T1000 (cell line): ENCODE measurements around the gene FFAR4.
A peak's percentile ranks its signal among the peaks of the same experiment; 100 is the strongest.

Experiments
- DNase-seq: peaks from one replicate; lab custom pipeline; 2025; ENCODE audit warnings: mixed read lengths; lab: John Stamatoyannopoulos, UW

FFAR4 gene

DNA sequence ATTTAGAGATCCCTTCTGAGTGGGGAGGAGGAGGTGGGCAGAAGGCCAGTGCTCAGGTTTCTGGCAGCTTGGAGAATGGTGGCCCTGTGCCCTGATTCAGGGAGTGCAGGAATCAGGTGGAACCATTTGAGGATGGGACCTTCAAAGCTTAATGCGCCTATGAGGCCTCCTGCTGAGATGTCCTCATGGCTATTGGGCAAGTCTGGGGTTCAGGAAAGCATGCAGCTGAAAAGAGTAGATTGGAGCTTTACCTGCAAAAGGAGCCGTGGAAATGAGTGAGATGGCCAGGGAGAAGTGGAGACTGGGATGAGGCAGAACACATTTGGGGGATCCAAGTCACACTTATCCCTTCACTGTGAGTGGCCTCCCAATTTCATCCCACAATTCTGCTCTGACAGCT, 6.1 kb downstream of the FFAR4 start:
- DNase-seq: no peak

DNA sequence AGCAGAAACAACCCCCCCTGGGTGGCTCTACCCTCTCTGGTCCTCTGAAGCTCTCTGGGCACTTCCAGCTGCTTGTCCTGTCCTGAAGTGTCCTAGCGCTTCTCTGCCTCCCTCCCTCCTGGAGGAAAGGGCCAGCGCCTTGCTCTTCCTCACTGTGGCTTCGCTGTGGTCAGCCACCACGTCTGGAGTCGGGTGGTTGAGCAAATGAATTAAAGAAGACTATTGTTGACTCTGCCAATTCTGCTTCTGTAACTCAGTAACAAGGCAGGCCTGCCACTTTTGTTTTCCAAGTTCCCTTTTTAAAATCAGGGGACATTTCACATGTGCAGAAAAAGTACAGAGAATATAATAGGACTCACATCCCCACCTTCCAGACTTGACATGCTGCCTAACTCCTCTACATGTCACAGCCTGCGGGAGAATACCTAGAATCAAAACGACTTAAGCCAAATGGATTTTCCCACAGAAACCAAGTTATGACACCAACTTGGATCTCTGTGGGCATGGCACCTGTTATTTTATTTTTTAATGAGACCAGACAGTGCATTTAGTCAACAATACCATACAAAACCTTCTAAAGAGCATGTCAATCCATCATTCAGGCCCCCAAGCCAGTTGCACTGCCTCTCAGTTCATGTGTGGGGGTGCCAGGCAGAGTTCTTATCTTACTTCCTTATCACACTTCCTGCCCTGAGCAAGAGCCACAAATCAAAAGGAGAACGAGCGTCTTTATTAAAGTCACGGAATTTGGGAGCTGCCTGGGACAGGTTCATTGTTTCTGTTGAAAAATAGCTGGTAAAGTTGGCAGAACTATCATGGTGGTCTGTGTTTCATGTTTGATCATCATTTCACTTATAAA, 6.8 kb downstream of the FFAR4 start:
- DNase-seq: no peak

DNA sequence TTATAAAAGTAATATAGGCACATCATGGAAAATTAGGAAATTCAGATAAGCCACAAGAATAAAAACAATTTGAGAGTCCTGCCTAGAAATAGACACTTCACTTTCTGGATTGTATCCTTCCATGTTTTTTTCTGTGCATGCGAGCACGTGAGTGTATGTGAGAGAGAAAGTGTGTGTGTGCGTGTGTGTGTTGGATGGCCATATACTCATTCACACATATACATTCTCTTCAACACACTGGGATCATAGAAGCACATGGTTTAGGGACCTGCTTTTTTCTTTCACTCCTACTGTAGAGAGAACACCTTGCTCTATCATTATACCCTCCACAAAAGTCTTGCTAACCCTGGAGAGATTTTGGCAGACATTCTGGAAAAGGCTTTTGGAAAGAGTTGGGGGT, 7.5 kb downstream of the FFAR4 start:
- DNase-seq: no peak

DNA sequence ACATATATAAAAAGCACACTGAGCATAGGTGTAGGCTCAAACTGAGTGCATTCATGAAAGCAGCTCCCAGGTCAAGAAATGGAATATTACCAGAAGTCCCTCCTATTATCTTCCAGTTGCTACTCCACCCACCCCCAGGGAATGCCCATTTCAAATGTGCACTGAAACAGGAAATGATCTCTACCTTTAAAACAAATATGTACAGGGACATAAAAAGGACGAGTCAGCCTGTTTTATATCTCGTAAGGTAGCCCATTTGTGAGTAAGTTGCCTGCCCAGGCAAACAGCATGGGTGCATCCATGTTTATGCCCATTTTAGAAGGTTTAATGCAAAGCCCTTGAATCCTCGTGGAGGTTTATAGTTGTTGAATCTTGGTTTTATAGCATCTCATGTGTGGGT, 10.4 kb downstream of the FFAR4 start:
- no peak for DNase-seq

DNA sequence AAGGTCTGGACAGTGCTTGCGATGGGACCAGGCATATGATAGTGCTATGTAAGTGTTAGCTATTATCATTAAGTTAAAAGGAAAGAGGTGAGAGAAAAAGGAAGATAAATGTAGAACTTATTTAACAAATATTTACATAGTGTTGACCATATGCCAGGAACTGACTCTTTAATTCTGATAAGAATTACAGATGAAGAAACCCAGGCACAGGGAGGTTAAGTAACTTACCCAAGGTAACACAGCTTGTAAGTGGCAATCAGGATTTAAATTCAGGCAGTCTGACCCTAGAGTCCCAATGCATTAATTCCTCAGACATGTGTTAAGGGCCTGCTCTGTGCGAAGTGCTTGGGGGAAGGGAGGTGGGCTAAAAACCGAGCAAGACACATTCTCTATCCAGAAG, 11.1 kb downstream of the FFAR4 start:
- no peak for DNase-seq

DNA sequence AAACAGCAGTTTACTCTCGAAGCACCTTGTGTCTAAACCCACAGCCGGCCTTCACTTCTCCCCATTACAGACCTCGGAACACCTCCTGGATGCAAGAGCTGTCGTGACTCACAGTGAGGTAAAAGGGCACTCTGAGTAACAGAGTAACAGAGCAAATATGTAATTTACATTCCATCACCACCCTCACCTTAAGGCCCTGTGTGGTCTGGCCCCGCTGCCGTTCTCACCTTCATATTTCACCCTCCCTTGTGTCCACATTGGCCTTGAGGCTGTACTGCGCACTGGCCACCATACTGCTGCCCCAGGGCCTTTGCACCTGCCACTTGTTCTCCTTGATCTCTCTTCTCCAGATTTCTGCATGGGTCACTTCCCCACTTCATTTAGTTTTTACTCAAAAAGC, 12.6 kb downstream of the FFAR4 start:
- DNase-seq: peak; percentile 15

DNA sequence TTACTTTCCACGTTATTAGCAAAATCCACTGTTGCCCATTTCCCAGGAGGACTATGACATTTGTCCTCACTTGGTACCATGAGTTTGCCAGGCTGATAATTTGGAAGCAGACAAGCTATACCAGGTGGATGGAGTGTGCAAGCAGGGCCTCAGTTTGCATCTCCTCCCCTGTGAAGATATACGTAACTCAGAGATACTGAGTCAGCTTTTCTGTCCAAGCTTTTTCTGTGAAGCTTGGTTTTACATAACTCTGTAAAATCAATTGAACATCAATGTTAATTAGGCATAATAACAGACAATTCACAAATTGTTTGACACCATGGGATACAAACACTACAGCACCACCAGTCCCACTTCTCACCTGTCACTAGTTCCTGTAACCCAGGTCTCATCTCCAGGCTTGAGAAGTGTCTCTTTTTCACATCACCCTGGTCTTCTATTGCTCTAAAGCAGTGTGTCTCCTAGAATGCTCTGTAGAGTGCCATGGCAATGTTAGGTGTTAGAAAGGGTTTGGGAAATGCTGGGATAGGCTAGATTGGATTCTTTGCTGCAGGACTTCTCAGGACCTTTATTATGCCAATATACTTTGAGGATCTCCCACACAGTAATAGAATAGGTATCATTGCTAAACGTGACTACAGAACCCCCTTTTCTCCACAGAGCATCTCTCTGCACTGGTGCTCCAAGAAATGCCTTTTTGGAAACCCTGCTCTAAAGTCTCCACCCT, 13.7 kb downstream of the FFAR4 start:
- DNase-seq: no peak

DNA sequence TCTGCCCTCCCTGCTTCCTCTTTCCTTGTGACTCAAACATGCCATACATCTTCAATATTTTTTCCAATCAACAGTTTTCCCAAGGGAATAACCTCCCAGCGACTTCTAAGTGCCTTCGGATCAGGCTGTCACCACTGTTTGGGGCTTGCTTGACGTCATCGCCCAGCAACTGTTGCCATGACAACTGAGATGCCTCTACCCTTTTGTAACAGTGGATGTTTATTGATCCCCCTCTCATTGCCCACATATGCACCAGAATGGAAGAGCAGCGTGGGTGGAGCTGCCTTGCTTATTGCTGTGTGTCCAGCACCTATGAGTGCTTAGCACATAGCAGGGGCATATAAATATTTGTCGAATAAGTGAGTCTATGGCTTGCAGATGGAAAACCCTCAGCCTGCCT, 14.4 kb downstream of the FFAR4 start:
- DNase-seq: peak; percentile 63

DNA sequence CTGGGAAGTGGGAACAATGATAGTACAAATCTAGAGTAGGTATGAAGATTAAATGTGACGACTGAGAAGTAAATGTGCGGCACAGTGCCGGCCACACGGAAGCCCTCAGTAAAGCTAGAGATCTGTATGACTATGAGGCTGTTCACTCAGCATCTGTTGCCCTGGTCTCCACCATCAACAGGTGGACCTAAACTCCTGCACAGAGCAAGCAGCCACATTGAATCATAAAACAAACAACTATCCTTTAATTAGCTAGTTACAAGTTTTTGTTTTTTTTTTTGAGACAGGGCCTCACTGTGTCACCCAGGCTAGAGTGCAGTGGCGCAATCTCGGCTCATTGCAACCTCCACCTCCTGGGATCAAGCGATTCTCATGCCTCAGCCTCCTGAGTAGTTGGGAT, 18.0 kb downstream of the FFAR4 start:
- DNase-seq: no peak

DNA sequence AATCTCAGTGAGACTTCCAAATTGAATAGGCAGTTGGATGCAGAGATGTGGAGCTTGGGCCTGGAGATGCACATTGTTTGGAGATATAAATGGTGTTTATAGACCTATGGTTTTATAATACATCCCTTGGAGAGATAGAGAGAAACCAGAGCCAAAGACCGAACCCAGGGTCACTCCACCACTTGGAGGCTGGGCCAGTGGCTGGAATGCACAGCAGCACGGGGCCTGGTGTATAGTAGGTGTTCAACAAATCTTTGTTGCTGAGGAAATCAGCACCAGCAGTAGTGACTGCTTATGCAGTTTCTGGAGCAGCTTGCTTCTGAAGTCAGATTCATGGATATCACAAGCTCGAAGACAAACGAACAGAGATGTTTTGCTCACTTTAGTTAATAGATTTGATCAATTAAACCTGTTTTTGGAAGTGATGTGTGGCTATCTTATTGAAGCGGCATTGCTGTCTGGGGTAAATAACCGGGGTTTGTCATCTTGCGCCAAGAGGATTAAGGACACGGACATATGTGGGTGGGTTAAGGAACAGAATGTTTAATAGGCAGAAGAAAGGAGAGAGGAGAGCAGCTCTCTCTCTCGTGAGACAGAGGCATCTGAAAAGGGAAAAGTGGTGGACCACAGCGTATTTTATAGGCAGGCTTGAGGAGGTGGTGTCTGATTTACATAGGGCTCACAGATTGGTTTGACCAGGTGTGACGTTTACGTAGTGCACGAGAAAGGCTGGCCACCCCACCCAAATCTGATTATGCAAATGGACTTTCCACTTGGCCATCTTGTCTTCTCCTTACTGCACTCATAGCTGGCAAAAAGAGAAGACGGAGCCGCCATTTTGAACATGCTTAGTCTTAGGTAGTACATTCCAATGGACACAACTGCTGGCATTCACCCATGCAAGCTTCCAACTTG, 23.4 kb downstream of the FFAR4 start:
- no peak for DNase-seq

DNA sequence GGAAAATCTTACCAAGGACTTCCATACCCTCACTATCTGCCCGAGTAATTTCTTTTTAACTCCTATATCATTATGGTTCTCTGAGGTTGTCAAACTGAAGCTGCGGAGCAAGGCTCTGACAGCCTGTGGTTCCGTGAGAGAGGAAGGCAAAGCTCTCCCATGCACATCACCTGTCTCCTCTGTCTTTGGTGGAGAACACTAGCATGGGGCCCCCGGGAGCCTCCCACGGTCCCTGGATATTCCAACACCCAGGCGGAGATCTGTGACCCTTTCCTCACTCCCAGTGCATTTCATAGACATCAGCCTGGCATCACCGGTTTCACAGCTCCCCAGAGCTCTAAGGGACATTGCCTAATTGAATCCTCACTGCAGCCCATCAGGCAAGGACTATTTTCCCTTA, 24.2 kb downstream of the FFAR4 start:
- no peak for DNase-seq

DNA sequence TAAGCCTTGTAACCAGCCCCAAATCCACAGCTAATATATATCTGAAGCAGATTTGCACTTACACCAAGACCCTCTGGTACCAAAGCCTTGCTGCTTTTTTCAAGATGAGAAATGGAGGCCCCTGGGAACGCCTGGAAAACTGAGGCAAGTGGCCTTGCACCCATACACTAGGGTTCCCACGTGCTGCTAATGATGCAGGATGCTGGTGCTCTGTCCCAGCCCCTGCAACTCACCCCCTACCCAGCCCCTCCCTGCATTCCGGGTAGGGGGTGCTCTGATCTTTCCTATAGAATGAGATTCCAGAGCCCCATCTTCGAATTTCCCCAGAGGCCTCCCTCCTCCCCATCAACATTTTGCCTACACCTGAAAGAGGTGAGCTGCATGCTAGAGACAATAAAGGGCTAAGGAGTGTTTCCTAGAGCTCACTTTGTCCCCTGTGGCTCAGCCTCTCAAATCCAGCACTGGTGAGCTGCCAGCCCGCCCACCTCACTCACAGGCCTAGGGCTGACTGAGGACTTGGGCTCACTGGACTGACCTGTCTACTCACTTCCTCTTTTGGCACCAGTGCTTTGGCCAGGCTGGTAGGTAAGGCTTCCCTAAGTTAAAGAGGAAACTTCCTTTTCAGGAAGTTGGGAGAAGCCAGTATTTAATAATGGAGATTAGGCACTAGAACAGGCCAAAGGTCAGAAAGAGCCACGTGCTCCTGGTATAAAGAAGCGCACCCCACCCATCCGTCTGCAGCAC, 24.8 kb downstream of the FFAR4 start:
- no peak for DNase-seq

DNA sequence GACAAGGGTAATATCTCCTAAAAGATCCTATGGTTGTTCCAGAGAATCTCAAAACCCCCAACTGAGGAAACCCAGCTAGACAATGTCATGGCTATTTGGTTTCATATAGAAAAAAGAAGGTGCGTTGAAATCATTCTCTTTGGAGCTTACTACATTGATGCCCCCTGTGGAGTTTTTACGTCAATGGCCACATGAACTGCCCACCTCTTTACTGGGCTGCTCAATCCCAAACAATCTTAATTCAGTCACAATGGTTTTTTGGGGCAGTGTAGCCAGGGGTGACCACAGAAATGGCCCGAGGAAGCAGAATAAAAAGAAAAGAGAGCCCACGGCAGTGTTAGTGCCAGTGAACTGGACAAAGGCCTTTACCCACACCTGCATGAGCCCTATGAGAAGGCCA, 26.8 kb downstream of the FFAR4 start:
- no peak for DNase-seq

DNA sequence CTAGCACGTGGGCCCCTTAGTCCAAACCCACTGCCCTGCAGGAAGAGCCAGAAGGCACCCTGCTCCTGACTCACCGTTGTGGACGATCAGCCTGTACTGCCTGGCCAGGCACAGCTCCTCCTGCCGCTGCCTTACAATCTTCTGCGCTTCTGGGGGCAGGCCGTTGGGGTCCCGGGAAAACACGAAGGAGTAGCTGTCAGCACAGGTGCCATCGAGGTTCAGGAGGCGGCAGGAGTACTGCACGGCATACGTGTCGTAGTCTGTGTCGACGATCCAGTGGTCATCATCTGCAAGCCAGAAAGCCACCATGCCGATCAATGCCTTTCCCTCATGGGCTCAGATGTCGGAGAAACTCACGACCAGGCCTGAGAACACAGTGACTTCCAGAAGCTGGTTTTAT, 27.3 kb downstream of the FFAR4 start:
- DNase-seq: no peak

DNA sequence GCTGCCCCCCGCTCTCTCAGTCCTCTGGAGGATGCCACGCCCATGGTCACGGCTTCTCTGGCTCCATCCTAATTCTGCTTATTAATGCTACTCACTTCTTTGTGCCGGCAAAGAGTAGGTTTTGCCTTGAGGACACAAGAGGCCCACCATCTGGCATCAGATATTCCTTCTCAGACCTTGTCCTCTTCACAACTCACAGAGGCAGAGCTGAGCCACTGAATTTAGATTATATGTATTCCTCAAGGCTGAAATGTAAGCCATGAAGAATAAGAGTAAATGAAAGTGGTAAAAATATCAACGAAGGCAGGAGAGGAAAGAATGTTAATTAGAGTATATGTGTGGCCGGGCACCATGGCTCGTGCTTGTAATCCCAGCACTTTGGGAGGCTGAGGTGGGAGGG, 28.1 kb downstream of the FFAR4 start:
- no peak for DNase-seq

DNA sequence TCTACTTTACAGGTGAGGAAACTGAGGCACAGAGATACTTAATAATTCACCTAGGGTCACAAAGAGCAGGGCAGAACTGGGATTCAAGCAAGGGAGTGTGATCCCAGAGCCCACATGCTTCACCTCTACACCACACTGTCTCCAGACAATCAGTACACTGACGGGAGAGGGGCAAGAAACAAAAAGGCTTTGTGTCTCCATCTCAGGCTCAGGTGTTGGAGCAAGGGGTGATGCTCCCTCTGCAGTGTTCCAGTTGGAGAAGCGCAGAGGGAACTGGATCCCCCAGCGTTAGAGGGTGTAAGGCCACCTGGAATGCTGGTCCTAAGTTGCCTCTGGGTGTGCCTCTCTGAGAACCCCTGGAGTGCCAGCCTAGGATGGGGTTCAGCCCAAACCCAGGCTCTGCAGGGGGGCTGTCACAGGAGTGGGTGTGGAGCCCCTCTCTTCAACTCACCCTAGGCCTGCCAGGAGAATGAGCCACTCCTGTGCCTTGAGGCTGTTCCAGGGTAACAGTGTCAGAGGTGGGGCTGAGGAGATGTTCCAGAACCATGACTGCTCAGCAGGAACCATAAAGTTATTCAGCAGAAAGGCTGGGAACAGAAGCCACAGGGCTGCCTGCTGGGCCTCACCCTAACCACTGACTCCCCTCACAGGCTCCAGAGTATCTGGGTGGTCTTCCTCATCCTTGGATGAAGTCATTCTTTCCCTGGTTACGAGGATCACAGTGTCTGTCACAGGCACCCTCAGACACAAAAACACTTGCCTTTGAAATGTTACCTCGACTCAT, 29.1 kb downstream of the FFAR4 start:
- no peak for DNase-seq

DNA sequence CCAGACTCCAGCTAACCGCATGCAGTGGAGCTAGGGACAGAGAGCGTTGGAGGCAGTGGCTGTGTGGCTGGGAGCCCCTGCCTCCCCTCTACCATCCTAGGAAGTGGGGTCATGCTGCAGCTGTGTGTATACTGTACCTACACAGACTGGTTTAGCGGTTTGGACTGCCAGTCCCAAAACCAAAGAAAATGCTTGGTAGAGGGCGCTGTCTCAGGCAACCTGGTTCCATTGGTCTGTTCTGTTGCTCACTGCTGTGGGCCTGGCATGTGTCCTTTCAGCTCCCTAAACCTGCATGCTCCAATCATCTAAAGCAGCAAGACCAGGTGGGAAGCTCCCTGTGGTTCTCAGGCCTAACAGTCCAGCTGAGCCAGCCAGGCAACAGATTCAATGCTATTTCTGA, 30.1 kb downstream of the FFAR4 start:
- no peak for DNase-seq

DNA sequence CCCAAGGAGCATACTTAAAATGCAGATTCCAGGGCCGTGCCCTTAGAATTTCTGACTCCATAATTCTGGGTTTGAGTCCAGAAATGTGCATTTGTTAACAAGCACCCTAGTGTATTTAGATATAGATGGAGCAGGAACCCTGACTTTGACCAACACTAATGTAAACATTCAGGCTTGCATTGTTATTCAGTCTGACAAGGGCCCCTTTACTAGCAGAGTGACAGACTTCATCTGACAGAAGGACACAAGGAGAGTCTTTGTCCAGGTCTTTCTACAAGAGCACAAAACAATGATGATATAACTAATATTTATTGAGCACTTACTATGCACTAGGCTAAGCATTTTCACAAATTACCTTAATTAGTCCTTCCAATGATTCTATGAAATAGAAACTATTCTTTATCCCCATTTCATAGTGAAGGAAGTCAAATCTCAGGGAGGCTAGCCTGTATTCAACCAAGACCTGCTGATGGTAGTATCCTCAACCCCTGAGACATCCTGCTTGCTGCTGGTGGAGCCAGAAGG, 30.7 kb downstream of the FFAR4 start:
- no peak for DNase-seq

DNA sequence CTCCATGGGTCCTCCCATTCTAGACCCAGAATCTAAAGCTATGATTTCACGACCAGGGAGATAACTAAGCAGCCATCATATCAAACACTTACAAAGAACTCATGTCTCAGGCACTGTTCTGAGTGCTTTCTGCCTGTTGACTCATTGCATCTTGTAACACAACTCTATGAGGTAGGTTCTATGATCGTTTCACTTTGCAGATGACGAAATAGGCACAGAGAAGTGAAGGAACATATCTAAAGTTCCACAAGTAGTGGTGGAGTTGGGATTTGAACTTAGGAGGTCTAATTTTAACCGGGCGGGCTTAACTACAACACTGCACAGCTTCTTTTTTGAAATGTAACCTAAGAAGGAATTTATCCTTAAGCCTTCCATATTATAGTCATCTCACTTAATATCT, 31.7 kb downstream of the FFAR4 start:
- no peak for DNase-seq

DNA sequence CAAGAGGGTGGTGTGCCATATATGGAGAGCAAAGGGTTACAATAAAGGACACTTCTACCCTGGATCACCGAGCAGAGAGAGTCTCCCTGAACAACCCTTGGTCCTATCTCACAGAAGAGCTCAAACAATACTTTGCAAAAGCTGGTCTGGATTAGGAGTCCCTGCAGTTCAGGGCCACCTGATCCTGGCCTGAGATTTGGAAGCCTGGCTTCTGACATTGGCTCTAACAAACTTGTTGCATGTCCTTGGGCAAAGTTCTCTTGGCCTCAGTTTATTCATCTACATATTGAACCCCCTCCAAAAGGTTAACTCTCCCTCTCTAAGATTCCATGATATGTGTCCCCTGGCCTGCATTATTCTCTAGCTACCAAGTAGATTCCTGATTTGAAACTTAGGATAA, 32.9 kb downstream of the FFAR4 start:
- DNase-seq: no peak

DNA sequence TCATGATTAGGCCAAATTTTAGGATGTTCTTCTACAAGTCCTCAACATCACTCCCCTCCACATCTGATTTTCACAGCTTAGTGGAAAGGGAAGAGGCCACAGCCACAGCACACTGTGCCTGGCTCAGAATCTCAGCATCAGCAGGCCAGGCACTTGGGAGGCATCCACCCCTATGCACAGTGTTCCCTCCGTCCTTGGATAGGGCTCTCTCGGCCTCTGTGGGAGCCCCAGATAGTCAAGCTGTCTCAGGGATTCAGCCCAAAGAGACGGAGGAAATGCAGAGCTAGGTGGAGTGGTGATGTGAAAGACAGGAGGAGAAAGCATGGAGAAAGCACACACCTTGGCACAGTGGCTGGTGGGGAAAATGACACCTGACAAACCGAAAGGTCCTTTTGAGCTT, 33.3 kb downstream of the FFAR4 start:
- DNase-seq: no peak
